ENCODE data around the gene KLHL40.

KLHL40 gene, protein sequence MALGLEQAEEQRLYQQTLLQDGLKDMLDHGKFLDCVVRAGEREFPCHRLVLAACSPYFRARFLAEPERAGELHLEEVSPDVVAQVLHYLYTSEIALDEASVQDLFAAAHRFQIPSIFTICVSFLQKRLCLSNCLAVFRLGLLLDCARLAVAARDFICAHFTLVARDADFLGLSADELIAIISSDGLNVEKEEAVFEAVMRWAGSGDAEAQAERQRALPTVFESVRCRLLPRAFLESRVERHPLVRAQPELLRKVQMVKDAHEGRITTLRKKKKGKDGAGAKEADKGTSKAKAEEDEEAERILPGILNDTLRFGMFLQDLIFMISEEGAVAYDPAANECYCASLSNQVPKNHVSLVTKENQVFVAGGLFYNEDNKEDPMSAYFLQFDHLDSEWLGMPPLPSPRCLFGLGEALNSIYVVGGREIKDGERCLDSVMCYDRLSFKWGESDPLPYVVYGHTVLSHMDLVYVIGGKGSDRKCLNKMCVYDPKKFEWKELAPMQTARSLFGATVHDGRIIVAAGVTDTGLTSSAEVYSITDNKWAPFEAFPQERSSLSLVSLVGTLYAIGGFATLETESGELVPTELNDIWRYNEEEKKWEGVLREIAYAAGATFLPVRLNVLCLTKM

DNA sequence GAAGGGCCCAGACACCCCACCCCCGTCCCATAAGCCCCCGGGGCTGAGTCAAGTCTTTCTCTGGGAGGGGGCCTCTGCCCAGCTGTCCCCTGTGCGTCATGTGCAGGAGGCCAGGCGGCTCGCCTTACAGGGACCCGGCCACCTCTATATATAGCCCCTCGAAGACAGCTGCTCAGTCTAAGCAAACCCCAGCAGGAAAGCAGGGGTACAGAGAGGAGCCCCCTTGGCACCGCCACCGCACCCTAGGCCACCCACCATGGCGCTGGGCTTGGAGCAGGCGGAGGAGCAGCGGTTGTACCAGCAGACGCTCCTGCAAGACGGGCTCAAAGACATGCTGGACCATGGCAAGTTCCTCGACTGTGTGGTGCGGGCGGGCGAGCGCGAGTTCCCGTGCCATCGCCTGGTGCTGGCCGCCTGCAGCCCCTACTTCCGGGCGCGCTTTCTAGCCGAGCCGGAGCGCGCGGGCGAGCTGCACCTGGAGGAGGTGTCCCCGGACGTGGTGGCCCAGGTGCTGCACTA is at the start of gene KLHL40:
TSS of gene KLHL40 (plus strand) at position 175 of the 519 bp plus-strand sequence. CDS start at position 257, 82 bp downstream.
- no peak for DNase-seq (ENCODE audit: low read depth)

DNA sequence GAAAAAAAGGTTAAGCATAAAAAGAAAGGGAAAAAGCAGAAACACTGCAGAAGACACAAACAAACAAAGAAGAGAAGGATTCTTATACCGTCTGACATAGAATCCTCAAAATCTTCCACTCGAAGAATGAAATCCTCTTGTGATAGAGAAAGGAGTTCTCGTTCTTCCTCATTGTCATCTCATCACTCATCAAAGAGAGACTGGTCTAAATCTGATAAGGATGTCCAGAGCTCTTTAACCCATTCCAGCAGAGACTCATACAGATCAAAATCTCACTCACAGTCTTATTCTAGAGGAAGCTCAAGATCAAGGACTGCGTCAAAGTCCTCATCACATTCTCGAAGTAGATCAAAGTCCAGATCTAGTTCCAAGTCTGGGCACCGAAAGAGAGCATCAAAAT is 48.3 kb upstream of the KLHL40 start:
- DNase-seq (ENCODE audit: low read depth): no peak

DNA sequence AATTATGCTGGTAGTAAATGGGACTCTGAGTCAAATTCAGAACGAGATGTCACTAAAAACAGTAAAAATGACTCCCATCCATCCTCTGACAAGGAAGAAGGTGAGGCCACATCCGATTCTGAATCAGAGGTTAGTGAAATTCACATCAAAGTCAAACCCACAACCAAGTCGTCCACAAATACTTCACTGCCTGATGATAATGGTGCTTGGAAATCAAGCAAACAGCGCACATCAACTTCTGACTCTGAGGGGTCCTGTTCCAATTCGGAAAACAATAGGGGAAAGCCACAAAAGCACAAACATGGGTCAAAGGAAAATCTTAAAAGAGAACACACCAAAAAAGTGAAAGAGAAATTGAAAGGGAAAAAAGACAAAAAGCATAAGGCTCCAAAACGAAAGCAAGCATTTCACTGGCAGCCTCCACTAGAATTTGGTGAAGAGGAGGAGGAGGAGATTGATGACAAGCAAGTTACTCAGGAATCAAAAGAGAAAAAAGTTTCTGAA is 46.9 kb upstream of the KLHL40 start:
- no peak for DNase-seq (ENCODE audit: low read depth)

DNA sequence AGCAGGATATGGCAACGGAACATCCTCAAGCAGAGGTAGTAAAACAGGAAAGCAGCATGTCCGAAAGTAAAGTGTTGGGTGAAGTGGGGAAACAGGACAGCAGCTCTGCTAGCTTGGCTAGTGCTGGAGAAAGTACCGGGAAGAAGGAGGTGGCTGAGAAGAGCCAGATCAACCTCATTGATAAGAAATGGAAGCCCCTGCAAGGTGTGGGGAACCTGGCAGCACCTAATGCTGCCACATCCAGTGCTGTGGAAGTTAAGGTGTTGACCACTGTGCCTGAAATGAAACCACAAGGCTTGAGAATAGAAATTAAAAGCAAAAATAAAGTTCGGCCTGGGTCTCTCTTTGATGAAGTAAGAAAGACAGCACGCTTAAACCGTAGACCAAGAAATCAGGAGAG is 46.1 kb upstream of the KLHL40 start:
- DNase-seq (ENCODE audit: low read depth): no peak

DNA sequence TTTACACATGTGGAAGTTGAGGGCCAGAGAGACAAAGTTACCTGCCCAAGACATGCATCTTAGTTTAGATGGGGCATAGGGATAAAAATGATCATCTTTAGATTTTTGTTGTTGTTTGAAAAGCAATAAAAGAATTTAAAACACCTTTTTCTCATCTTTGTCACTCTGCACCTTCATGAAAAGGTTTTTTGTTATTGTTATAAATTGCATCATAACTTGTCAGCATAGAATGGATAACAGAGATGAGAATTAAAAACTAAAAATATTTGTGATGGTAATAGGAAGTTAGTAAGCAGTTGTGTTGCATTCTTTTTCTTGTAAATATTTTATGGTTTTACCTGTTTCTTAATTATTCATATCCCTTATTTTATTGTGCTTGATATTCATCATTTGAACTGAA is 45.2 kb upstream of the KLHL40 start:
- no peak for DNase-seq (ENCODE audit: low read depth)

DNA sequence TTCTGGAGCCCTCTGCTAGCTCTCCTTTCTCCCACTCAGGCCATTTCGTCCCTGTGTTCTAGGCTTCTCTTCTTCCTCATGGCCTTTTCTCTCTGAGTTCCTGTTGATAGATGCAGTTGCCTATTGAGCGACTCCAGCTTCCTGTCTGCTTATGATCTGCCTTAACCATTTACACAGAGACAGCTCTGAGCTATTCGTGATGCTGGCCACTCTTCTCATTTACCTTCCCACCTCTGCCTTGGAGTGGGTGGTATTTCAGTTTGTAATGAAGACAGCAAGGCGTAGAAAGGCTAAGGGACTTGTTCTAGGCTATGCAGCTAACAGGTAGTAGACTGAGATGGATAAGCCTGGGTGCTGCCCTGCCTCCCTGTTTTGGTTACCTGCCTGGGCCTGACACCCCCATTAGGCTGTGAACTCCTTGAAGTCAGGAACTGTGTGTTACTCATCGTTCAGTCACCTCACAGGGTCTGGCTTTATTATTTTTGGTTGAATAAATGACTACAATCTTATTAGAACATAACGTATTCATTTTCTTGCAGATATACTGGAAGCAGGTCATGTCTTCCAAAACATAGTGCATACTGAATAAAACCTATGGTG is 44.5 kb upstream of the KLHL40 start:
- DNase-seq (ENCODE audit: low read depth): no peak

DNA sequence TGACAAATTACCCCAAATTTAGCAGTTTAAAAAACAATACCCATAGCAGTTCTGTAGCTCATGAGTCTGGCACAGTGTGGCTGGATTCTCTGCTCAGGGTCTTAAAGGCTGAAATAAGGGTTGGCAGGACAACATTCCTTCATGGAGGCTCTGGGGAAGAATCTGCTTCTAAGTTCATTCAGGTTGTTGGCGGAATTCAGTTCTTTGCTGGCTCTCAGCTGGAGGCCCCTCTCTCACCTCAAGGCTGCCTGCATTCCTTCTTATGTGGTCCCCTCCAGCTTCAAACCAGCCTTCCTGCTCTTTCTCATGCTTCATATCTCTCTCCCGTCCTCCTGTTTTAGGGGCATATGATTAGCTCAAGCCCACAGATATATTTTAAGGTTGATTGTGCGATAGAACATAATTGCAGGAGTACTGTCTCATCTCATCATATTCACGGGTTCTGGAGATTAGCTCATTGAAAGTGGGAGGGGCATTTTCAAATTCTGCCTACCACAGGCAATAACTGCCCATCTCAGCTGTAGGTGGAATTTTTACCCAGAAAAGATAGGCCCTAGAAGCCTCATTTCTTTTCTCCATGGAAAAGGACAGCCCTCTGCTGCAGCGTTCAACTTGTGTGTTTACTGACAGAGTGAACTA is 37.4 kb upstream of the KLHL40 start:
- DNase-seq (ENCODE audit: low read depth): no peak

DNA sequence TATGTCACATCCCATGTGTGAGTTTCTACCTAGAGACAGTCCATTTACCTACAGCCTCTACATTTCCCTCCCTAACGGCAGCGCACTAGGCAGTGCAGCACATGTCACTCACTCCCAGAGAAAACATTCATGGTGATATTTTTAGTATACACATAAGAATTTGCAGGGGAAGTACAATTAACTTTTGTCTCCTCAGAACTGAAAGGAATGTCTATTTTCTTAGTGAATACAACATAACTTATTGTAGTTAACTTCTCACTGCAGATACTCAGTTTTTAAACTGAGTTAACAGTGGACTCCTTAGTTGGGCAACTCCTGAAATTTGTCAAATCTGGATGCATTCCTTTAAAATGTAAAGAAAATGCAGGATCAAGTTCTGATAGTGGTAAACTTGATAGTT is 36.3 kb upstream of the KLHL40 start:
- DNase-seq (ENCODE audit: low read depth): no peak

DNA sequence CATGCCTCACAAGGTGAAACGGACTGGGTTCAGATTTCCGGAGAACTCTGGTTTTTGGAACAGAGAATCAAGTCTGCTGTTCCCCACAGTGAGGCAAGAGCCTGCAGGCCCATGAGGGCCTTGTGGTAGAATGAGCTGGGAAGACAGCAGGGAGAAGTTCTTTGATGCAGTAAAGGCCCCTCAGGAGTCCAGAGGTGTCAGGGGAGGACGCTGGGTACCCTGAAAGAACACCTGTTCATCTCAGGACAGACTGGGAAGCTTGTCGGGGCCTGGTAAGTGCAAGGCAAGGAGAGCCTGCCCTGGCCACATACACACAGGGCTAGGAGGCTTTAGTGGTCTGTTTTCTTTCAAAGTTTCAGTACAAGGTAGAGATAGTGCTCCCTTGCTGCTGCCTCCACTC is 35.6 kb upstream of the KLHL40 start:
- no peak for DNase-seq (ENCODE audit: low read depth)

DNA sequence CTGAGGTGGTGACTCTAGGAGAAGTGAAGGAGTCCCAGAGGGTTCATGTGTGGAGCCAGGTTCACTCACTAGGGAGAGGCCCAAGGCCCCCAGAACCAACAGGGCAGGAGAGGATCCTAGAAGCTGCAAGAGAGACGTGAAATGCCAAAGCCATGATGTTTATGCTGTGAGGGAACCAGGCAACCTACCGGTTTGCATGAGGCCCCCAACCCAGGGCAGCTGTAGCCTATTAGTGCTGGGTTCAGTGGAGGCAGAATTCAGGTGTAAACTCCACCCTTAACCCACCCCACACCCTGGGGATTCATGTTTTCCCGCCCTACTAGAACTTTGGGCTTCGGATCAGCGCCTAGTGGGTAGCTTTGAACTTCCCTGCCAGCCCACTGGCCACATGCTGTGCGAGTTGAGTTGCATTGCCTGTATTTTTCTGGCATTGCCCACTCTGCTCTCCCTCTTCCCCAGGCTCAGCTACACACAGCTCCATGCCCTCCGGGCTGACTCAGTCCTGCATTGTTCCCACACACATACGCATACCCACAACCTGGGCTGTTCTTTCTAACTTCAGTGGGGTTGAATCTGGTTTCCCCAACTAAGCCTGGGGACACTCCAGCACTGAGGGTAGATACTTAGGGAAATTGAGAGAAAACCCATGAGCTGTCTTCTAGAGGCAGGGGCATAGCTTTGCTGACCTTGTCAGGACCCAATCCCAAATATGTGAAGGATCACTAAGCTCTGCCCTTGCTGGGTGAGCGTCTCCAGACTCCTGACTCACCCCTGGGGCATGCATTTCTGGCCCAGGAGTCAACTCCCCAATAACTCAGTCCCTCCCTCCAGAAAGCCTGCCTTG is 33.9 kb upstream of the KLHL40 start:
- DNase-seq (ENCODE audit: low read depth): no peak

DNA sequence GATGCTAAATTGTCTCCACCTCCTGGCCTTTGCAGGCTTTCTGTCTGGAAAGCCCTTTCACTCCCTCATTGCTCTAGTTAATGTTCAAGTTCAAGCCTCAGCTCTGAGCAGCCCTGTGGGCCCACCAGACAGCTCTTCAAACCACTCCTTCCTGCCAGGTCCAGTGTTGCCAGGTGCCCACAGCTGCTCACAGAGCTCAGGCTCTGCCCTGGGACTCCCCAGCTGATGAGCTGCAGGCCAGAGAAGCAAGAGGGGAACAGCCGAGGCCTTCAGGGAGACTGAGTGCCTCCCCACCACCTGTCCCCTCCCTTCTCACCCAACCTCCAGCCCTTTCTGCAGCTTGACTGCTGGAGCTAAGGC is 33.1 kb upstream of the KLHL40 start:
- DNase-seq (ENCODE audit: low read depth): no peak

DNA sequence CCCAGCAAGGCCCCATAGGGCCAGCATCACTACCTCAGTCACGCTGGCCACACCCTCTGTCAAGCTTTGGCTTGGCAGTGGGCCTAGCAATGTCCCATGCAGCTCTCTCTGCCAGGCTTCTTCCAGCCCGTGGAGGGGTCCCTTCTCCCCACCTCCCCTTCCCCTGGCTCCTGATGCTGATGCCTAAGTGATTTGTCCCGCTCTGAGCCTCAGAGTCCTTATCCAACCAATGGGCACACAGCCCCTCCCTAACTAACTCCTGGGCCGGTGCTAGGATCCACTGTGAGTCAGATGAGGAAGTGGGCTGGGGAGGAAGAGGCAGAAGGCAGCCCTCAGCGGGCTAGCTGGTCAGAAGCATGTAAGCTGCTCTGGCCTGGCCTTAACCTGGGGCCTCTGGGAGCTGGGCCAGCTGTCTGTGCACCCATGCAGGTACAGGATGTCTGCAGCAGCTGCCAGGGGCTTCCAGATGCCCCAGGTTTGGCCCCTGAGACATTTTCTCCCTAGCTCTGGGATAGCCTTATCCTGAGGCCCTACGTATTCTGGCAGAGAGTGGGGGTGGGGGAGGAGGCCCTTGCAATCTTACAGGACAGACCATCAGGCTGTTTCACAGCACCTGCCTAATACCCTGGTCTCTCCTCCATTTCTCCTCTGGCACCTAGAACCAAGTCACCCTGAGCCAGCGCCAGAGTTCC is 32.6 kb upstream of the KLHL40 start:
- no peak for DNase-seq (ENCODE audit: low read depth)

DNA sequence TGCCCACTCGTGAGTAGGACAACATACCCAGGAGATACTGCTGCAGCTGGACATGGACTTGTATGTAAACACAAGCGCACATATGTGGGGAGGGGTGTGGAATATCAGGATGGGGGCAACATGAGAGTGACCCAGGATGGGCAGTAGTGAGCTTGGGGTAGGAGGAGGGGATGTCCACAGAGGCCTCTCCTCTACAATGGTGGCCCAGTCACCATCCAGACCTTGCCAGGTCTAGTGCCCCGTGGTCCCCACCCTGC is 32.1 kb upstream of the KLHL40 start:
- no peak for DNase-seq (ENCODE audit: low read depth)

DNA sequence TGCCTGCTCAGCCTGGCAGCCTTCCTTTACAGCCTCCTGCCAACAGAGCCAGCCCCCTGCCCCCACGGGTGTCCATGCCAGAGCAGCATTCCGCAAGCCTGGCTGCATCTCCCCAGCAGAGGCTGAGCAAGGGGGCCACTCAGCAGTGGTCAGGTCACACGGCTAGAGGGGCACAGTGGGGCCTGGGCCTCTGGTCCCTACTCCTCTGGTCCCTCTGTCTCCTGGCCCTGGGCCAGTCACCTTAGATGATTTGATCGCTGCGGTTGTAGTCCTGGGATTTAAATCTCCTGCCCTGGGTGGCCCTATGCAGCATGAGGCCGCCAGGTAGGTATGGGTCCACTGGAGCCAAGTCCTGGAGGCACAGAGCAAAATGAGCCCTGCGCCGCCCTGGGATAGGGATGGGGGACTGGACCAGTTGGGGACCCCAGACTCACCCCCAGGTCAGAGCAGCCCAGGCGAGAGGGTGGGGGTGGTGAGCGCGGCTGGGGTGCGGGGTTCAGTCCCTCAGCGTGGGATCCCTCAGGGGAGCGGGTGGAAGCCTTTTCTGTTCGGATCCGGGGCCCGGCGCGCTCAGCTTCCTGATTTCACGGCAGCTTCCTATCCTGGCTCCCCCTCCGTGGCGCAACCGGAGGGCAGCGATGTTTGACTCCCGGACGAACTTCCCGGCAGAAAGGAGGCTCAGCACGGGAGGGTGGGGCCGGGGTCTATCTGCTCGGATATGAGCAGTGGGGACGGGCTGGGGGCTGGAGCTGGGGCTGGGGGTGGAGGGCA is 31.6 kb upstream of the KLHL40 start, which contains the start of gene ZBTB47:
TSS of gene ZBTB47 (plus strand) at position 138 of the 771 bp plus-strand sequence. CDS start 4,659 bp downstream, outside the sequence.
- no peak for DNase-seq (ENCODE audit: low read depth)

DNA sequence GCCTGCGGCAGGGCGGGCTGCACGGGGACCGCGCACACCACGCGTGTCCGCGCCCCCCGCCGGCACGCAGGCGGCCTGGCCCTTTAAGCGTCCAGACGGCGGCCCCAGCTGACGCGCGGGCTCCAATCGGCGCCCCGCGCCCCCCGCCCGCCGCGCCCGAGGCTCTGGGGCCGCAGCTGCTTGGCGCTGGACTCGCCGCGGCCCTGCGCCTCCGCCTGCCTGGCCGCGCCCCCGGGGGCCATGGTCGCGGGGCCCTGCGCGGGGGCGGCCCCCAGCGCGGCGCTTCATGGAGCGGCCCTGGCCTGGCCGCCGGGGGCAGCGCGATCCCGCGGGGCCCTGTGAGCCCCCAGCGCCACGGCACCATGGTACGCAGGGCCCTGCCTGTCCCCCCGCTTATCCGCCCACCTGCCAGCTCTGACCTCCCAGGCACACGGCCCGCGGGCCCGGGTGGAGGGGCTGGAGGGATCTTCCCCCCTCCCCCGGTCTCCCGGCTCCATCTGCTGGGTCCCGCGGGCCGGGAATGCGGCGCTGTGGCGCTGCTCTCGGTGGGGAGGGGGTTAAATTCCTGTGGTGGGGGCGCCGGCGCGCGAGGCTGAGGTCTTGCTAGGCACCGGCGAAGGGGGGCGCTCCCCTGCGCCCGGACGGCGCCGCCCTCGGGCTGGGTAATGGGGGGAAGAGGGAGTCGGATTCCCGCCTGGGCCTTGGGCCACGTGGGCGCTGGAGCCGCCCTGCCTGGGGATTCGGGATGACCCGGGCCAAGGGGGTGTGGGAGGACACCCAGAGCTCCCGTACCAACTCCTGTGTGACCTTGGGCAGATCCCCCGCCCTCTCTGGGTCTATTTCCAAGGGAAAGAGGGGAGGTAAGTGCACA is 30.8 kb upstream of the KLHL40 start:
- DNase-seq (ENCODE audit: low read depth): no peak

DNA sequence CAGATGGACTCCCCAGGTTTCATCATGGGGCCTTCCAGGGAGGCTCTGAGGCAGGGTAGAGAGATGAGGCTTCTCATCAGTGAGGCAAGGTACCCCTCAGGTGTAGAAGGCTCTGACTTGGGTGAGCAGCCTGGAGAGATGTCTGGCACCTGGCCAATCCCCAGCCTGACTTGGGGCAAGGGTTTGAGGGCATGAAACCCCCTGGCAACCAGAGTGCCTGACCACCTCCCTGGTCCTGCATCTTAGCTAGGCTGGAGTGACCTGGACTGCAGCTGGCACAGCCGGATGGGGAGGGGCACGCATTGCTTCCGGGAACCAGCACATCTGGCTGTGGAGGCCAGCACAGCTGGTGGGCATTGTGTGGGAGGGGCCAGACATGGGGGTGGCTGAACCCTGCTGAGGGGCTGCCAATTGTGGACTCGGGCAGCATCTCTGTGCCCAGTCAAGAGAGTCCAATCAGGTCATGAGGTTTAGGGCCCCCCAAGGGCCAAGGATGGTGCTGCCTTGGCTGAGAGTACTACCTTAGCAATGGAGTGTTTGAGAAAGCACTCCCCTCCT is 29.9 kb upstream of the KLHL40 start:
- no peak for DNase-seq (ENCODE audit: low read depth)

DNA sequence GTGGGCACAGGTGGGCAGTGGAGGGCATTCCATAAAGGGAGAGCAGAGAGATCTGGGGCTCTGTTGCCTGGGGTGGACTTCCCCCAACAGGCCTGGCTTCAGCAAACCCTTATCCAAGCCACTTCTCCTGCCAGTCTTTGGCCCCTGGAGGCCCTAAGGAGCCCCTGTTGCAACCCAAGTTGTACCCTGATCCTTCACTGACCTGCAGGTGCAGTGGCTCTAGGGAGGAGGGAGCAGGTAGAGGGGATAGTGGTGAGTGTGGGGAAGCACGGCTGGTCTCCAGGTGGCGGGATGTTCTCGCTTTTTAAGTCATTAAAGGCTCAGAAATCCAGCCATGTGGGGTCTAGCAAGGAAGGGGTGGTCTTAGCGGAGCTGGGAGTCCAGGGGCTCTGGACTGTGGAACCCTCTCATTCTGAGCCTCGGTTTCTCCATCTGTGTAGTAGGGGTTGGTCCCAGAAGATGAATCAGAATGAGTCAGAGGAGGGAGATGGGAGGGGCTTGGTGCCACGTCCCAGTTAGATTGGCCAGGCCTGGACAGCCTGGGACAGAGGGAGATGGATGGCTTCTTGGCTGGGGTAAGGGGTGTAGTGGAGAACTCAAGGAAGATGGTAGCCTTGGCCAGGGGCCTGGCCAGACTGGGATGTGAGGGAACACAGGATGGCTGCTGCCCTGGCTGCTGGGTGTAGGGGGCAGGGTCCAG is 29.2 kb upstream of the KLHL40 start:
- no peak for DNase-seq (ENCODE audit: low read depth)

Data from stimulated activated CD8-positive, alpha-beta memory T cell treated with anti-CD3 and anti-CD28 coated beads, Interleukin-4, amount 100 ng/mL, for 24 hours (primary cell).